Suprapubic skin (tissue), 4 donors: ENCODE data around the gene PON3. TPM values are rescaled to one million over a fixed set of nuclear protein-coding genes. Genes with fewer than 3 reads are reported as not detected.

ENCODE experiments used
- DNase-seq, 2 donors: peaks; one replicate each; pipeline ENCODE4 v3.0.0-alpha.2; 2019; ENCODE audit warnings: low spot score in 2 of 2
- H3K27ac ChIP-seq: fragments of 200-600 bp; sonication (generic); one replicate; pipeline ENCODE4 v1.5.1; 2019
- H3K27me3 ChIP-seq: fragments of 200-600 bp; sonication (generic); one replicate; pipeline ENCODE4 v1.5.1; 2019
- H3K36me3 ChIP-seq: fragments of 200-600 bp; sonication (generic); one replicate; pipeline ENCODE4 v1.5.1; 2019
- H3K4me1 ChIP-seq: fragments of 200-600 bp; sonication (generic); one replicate; pipeline ENCODE4 v1.5.1; 2019
- H3K4me3 ChIP-seq: fragments of 200-600 bp; sonication (generic); one replicate; pipeline ENCODE4 v1.5.1; 2019; ENCODE audit warnings: mild to moderate bottlenecking
- H3K9me3 ChIP-seq: fragments of 200-600 bp; sonication (generic); one replicate; pipeline ENCODE4 v1.5.1; 2019
- CTCF ChIP-seq, 2 donors: fragments of 200-600 bp in 1 of 2; fragments of 450-650 bp in 1 of 2; sonication (generic) in 1 of 2; IDR thresholded peaks; one replicate each; pipeline ENCODE4 v1.5.1; 2016 to 2019; ENCODE audit warnings: antibody characterized with exemption in 2 of 2, mild to moderate bottlenecking in 1 of 2, moderate library complexity in 1 of 2
- EP300 ChIP-seq: sonication (generic); formaldehyde crosslinking; IDR thresholded peaks from one replicate; pipeline ENCODE4 v1.6.1; 2017; ENCODE audit warnings: antibody characterized with exemption
- POLR2A ChIP-seq, 2 donors: fragments of 450-650 bp; IDR thresholded peaks; one replicate each; pipeline ENCODE4 v1.6.1; 2017; ENCODE audit warnings: antibody characterized with exemption in 2 of 2, mild to moderate bottlenecking in 2 of 2, moderate library complexity in 2 of 2
- POLR2AphosphoS5 ChIP-seq, 3 donors: sonication (generic); formaldehyde crosslinking; IDR thresholded peaks; one replicate each; pipeline ENCODE4 v1.6.1; 2017; ENCODE audit warnings: antibody characterized with exemption in 3 of 3
- WGBS: methylation state at CpG from one replicate; pipeline ENCODE4 v1.1.5; 2018; 5-methylcytosine and 5-hydroxymethylcytosine counted together
- total RNA-seq, 4 donors: library from RNA; depleted of rRNA; stranded (reverse); fragments of >200 nt; gene quantifications; one replicate each; pipeline ENCODE4 v1.1.0, GENCODE V29; 2016

Gene PON3
- total RNA-seq, 4 donors from 2014 or later, result 2.9 to 14.5 (median 11.7) TPM

GRCh38 chr7:95316588-95316987, 79.6 kb downstream of the PON3 start:
- TF ChIP-seq POLR2AphosphoS5 (IDR thresholded peaks at IDR 0.05), result no peak
- no peak for TF ChIP-seq POLR2A (IDR thresholded peaks at IDR 0.05)
- TF ChIP-seq EP300, result no peak
- TF ChIP-seq CTCF (IDR thresholded peaks at IDR 0.05), result no peak
- H3K4me1 ChIP-seq, result no peaks in the 10 kb centered on the region
- DNase-seq, result no peak
- H3K4me3 ChIP-seq, result no peak overlapping the region
- 75% methylated on average over 2 of the region's 2 CpGs for WGBS
- no peaks in the 10 kb centered on the region for H3K36me3 ChIP-seq
- H3K27ac ChIP-seq, result no peak overlapping the region
- H3K27me3 ChIP-seq, result no peaks in the 10 kb centered on the region
- H3K9me3 ChIP-seq, result no peaks in the 10 kb centered on the region

GRCh38 chr7:95312561-95312960, 83.6 kb downstream of the PON3 start:
- no peaks in the 10 kb centered on the region for H3K27me3 ChIP-seq
- TF ChIP-seq POLR2A (IDR thresholded peaks at IDR 0.05), result no peak
- no peak for TF ChIP-seq CTCF (IDR thresholded peaks at IDR 0.05)
- no peak for TF ChIP-seq POLR2AphosphoS5 (IDR thresholded peaks at IDR 0.05)
- TF ChIP-seq EP300, result no peak
- WGBS, result 81% methylated on average over 4 of the region's 4 CpGs

GRCh38 chr7:95311389-95311788, 84.8 kb downstream of the PON3 start:
- Histone ChIP-seq H3K4me1 (no peaks in the 10 kb centered on the region), H3K27ac (no peak overlapping the region), H3K36me3 (no peaks in the 10 kb centered on the region), H3K9me3 (no peaks in the 10 kb centered on the region), H3K4me3 (no peak overlapping the region), H3K27me3 (no peaks in the 10 kb centered on the region)
- DNase-seq, result no peak
- TF ChIP-seq POLR2AphosphoS5 (IDR thresholded peaks at IDR 0.05) (no peak), EP300 (no peak), POLR2A (IDR thresholded peaks at IDR 0.05) (no peak), CTCF (IDR thresholded peaks at IDR 0.05) (no peak)
- 87% methylated on average over 2 of the region's 2 CpGs for WGBS

More at GRCh38 chr7:95312561-95312960, 83.6 kb downstream of the PON3 start:
- Histone ChIP-seq H3K27ac (no peak overlapping the region), H3K9me3 (no peaks in the 10 kb centered on the region), H3K4me1 (no peaks in the 10 kb centered on the region), H3K36me3 (no peaks in the 10 kb centered on the region), H3K4me3 (no peak overlapping the region)
- no peak for DNase-seq

GRCh38 chr7:95309951-95310350, 86.2 kb downstream of the PON3 start:
- TF ChIP-seq POLR2AphosphoS5 (IDR thresholded peaks at IDR 0.05), result no peak
- TF ChIP-seq POLR2A (IDR thresholded peaks at IDR 0.05), result no peak
- no peak for TF ChIP-seq EP300
- no peak for TF ChIP-seq CTCF (IDR thresholded peaks at IDR 0.05)
- Histone ChIP-seq H3K27me3 (peaks cover 2% of the 10 kb centered on the region), H3K36me3 (no peaks in the 10 kb centered on the region), H3K4me3 (no peak overlapping the region), H3K4me1 (no peaks in the 10 kb centered on the region), H3K27ac (no peak overlapping the region), H3K9me3 (no peaks in the 10 kb centered on the region)
- no peak for DNase-seq
- WGBS, result 91% methylated on average over 2 of the region's 2 CpGs

Other genes with a start within 250 kb of the PON3 start
- gene PON1, start 71.8 kb downstream of the PON3 start, total RNA-seq, result under 1 TPM in 2 of 4 donors, not detected in 2; 0.30 to 0.97 TPM
- 100 to 1,000 TPM in 2 of 4 donors, 10 to 100 TPM in 2; 90.2 to 187 (median 117) TPM for gene PON2, start 38.7 kb upstream of the PON3 start, total RNA-seq
- gene ASB4, start 89.6 kb upstream of the PON3 start, total RNA-seq, result under 1 TPM in 2 of 4 donors, not detected in 2; 0.13 to 0.31 TPM
- gene PDK4, start 200.1 kb upstream of the PON3 start, total RNA-seq, result 100 to 1,000 TPM in 3 of 4 donors, 10 to 100 TPM in 1; 84.2 to 975 (median 104) TPM